Esophagus squamous epithelium (tissue), 4 donors: Measurements from ENCODE around the gene PSME3IP1.

Experiments
- CTCF ChIP-seq, 6 experiments: fragments of 450-650 bp in 4 of 6; fragments of 200-600 bp in 2 of 6; sonication (generic) in 2 of 6; IDR thresholded peaks; one replicate each; pipeline ENCODE4 v1.5.1; 2016 to 2019; ENCODE audit warnings: antibody characterized with exemption in 6 of 6, mild to moderate bottlenecking in 4 of 6, moderate library complexity in 4 of 6
- POLR2A ChIP-seq, 4 donors: fragments of 450-650 bp; IDR thresholded peaks; one replicate each; pipeline ENCODE4 v1.6.1; 2017; ENCODE audit warnings: antibody characterized with exemption in 4 of 4, mild to moderate bottlenecking in 4 of 4, moderate library complexity in 3 of 4

GRCh38 chr16:57233944-57234706, 48.3 kb upstream of the PSME3IP1 start:
- no peak for TF ChIP-seq CTCF (IDR thresholded peaks at IDR 0.05)
- no peak for TF ChIP-seq POLR2A (IDR thresholded peaks at IDR 0.05)
